GM12875 (cell line): ENCODE results near the gene ODAD2.
"Not testable (repeated sequence)": the region's sequence is repeated elsewhere in the genome, so short reads cannot be mapped to it uniquely, and the experiment has no call there.

ENCODE experiments used
- H3K4me3 ChIP-seq: one replicate; pipeline ENCODE4 v1.5.1; 2011; ENCODE audit warnings: low read depth, low read length, control low read depth
- TF ChIP-seq, protein P1 (sequence below): IDR thresholded peaks from 2 replicates; pipeline ENCODE4 v1.5.1; 2011; ENCODE audit warnings: low read depth, mild to moderate bottlenecking, control low read depth, inconsistent platforms, low read length, moderate library complexity, borderline replicate concordance; ENCODE audit not compliant: insufficient read depth

The ODAD2 gene

DNA sequence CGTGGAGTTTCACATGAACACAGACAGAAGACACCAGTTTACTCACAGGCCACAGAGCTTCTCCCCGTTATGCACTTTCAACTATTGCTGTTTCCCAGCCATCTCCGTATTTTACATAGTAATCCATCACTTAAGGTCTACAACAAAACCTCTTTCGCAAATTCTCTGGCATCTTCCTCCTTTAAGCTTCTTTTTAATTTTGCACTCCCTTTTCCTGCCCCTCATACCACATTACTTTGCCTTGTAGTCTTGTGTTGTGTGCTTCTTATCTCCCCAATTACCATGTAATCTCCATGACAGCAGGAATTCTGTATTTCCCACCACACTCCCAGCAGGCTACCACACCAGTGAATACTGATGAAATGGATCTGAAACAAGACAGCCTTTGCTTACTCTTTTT is 87.3 kb downstream of the ODAD2 start:
- TF ChIP-seq, protein P1, sequence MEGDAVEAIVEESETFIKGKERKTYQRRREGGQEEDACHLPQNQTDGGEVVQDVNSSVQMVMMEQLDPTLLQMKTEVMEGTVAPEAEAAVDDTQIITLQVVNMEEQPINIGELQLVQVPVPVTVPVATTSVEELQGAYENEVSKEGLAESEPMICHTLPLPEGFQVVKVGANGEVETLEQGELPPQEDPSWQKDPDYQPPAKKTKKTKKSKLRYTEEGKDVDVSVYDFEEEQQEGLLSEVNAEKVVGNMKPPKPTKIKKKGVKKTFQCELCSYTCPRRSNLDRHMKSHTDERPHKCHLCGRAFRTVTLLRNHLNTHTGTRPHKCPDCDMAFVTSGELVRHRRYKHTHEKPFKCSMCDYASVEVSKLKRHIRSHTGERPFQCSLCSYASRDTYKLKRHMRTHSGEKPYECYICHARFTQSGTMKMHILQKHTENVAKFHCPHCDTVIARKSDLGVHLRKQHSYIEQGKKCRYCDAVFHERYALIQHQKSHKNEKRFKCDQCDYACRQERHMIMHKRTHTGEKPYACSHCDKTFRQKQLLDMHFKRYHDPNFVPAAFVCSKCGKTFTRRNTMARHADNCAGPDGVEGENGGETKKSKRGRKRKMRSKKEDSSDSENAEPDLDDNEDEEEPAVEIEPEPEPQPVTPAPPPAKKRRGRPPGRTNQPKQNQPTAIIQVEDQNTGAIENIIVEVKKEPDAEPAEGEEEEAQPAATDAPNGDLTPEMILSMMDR = no peak
- no peak overlapping the region for H3K4me3 ChIP-seq

GRCh38 chr10:27911011-27911410 is 87.9 kb downstream of the ODAD2 start:
- no peak overlapping the region for H3K4me3 ChIP-seq
- TF ChIP-seq, protein P1 = no peak

DNA sequence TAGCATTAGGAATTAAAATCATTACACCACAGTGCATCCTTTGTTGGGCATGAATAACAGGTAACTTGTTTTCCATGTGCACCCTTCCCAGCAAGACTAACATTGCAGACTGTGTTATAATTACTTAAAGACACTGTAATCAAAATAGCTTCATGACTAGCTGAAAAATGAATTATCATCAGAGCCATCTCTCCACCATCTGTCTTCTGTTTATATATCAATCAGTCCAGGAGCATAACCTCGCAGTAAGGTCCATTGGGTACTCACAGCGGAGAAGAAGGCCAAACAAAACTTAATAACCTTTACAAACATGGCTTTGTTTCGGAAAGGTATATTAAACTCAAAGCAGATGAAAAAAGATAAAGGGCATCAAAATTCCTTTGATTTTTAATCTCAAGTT is 90.6 kb downstream of the ODAD2 start:
- TF ChIP-seq, protein P1 = no peak
- H3K4me3 ChIP-seq = no peak overlapping the region

DNA sequence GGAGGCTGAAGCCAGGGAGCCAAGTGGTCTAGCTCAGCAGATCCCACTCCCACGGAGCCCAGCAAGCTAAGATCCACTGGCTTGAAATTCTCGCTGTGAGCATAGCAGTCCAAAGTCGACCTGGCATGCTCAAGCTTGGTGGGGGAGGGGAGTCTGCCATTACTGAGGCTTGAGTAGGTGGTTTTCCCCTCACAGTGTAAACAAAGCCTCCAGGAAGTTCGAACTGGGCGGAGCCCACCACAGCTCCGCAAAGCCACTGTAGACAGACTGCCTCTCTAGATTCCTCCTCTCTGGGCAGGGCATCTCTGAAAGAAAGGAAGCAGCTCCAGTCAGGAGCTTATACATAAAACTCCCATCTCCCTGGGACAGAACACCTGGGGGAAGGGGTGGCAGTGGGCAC is 99.4 kb downstream of the ODAD2 start:
- not testable (repeated sequence) for H3K4me3 ChIP-seq

DNA sequence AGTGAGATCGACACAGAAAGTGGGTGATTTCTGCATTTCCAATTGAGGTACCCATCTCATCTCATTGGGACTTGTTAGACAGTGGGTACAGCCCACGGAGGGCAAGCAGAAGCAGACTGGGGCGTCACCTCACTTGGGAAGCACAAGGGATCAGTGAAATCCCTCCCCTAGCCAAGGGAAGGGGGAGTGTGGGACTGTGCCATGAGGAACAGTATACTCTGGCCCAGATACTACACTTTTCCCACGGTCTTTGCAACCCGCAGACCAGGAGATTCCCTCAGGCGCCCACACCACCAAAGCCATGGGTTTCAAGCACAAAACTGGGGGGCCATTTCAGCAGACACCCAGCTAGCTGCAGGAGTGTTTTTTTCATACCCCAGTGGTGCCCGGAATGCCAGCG is 99.8 kb downstream of the ODAD2 start:
- TF ChIP-seq, protein P1 = no peak

GRCh38 chr10:27893358-27893954 is 105.4 kb downstream of the ODAD2 start:
- H3K4me3 ChIP-seq = no peak overlapping the region
- TF ChIP-seq, protein P1 = no peak

More for the DNA sequence above, 99.8 kb downstream of the ODAD2 start:
- no peak overlapping the region for H3K4me3 ChIP-seq

GRCh38 chr10:27890971-27891370 is 107.9 kb downstream of the ODAD2 start:
- TF ChIP-seq, protein P1 = no peak

GRCh38 chr10:27889518-27889917 is 109.4 kb downstream of the ODAD2 start:
- TF ChIP-seq, protein P1 = no peak
- no peak overlapping the region for H3K4me3 ChIP-seq

More at GRCh38 chr10:27890971-27891370, 107.9 kb downstream of the ODAD2 start:
- H3K4me3 ChIP-seq = no peak overlapping the region
